Neuron (in vitro differentiated cells): ENCODE data around the gene PTTG1IP.
"Not testable (repeated sequence)": the region's sequence is repeated elsewhere in the genome, so short reads cannot be mapped to it uniquely, and the experiment has no call there.

ENCODE experiments used
- H2AFZ ChIP-seq: one replicate; pipeline ENCODE4 v1.6.1; 2013; ENCODE audit warnings: low read depth, mild to moderate bottlenecking, inconsistent platforms, low read length, moderate library complexity
- H3K27me3 ChIP-seq: one replicate; pipeline ENCODE4 v1.6.1; 2013; ENCODE audit warnings: low read length; ENCODE audit not compliant: insufficient read depth
- H3K36me3 ChIP-seq: one replicate; pipeline ENCODE4 v1.6.1; 2013; ENCODE audit warnings: low read length; ENCODE audit not compliant: insufficient read depth
- H3K4me1 ChIP-seq: one replicate; pipeline ENCODE4 v1.6.1; 2013; ENCODE audit warnings: low read length; ENCODE audit not compliant: insufficient read depth
- H3K4me3 ChIP-seq: 2 replicates; pipeline ENCODE4 v1.5.1; 2013; ENCODE audit warnings: mild to moderate bottlenecking, low read length, moderate library complexity
- H3K9me3 ChIP-seq: one replicate; pipeline ENCODE4 v1.6.1; 2013; ENCODE audit warnings: low read length

PTTG1IP gene

GRCh38 chr21:44842087-44842486 lies 31.4 kb downstream of the PTTG1IP start:
- Histone ChIP-seq H3K4me1 (no peaks in the 10 kb centered on the region), H3K4me3 (no peak overlapping the region), H3K27me3 (no peaks in the 10 kb centered on the region), H3K36me3 (no peaks in the 10 kb centered on the region), H2AFZ (no peak overlapping the region), H3K9me3 (peaks cover 3% of the 10 kb centered on the region)

- Histone ChIP-seq H3K4me1 (peaks cover 3% of the 10 kb centered on the region), H2AFZ (no peak overlapping the region)
These were observed 32.7 kb downstream of the PTTG1IP start for GRCh38 chr21:44840771-44841170.

DNA sequence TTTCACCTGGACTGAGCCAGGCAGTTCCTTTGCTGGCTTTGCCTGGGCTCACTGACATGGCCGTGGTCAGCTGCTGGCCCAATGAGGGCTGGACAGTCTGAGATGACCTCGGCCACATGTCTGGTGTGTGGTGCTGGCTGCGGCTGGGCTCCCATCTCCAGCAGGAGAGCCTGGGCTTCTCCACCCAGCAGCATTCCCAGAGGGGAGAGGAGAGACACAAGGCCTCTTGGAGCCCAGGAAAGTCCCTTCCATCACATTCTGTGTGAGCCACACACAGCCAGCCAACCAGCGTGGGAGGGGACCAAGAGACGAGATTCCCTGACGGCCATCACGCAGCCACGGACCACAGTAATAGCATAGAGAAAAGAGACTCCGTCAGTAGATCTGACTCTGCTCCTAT lies 34.5 kb downstream of the PTTG1IP start:
- H3K27me3 ChIP-seq, result no peaks in the 10 kb centered on the region
- H3K4me1 ChIP-seq, result peaks cover 3% of the 10 kb centered on the region
- H3K36me3 ChIP-seq, result no peaks in the 10 kb centered on the region
- H2AFZ ChIP-seq, result no peak overlapping the region
- no peak overlapping the region for H3K4me3 ChIP-seq
- H3K9me3 ChIP-seq, result peaks cover 3% of the 10 kb centered on the region

More at GRCh38 chr21:44840771-44841170, 32.7 kb downstream of the PTTG1IP start:
- H3K9me3 ChIP-seq, result peaks cover 3% of the 10 kb centered on the region
- H3K4me3 ChIP-seq, result no peak overlapping the region
- H3K27me3 ChIP-seq, result no peaks in the 10 kb centered on the region
- H3K36me3 ChIP-seq, result no peaks in the 10 kb centered on the region

- Histone ChIP-seq H2AFZ (no peak overlapping the region), H3K4me3 (no peak overlapping the region), H3K27me3 (no peaks in the 10 kb centered on the region), H3K9me3 (peaks cover 3% of the 10 kb centered on the region), H3K36me3 (no peaks in the 10 kb centered on the region), H3K4me1 (peaks cover 3% of the 10 kb centered on the region)
These were observed 35.2 kb downstream of the PTTG1IP start for GRCh38 chr21:44838039-44838895.

- H3K36me3 ChIP-seq, result no peaks in the 10 kb centered on the region
- no peak overlapping the region for H3K4me3 ChIP-seq
- no peaks in the 10 kb centered on the region for H3K27me3 ChIP-seq
- peaks cover 3% of the 10 kb centered on the region for H3K9me3 ChIP-seq
- peaks cover 3% of the 10 kb centered on the region for H3K4me1 ChIP-seq
- H2AFZ ChIP-seq, result no peak overlapping the region
These were observed 36.0 kb downstream of the PTTG1IP start for GRCh38 chr21:44837537-44837936.

DNA sequence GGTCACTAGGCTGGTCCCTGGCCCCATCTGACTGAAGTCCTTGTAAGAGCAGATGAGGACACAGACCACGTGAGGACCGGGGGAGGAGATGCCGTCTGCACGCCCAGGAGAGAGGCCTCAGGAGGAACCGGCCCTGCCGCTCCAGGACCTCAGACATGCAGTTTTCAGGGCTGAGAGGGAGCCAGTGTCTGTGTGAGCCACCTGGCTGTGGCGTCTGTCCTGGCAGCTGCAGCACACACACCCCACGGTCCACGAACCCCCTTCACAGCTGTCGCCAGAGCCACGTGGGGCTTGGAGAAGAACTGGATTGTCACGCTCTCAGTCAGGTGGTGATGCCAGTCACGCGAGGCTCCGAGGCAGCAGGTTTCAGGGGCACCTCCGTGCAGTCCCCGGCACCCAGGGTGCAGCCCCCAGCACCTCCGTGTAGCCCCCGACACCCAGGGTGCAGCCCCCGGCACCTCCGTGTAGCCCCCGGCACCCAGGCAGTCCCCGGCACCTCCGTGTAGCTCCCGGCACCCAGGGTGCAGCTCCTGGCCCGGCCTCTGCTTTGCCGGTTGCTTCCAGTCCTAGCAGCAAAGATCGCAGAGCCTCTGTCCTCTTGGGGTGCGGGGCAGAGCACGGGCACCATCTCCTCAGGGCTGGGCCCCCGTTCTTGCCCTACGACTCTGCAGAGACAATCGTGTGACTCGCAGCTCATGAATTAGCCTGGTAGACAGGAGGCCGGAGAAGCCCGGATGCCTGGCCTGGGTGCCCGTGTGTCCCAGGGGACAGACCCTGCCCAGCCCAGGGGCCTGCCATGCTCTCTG lies 36.6 kb downstream of the PTTG1IP start:
- no peak overlapping the region for H2AFZ ChIP-seq
- peaks cover 3% of the 10 kb centered on the region for H3K9me3 ChIP-seq
- H3K4me3 ChIP-seq, result no peak overlapping the region
- H3K4me1 ChIP-seq, result peaks cover 3% of the 10 kb centered on the region
- H3K27me3 ChIP-seq, result no peaks in the 10 kb centered on the region
- no peaks in the 10 kb centered on the region for H3K36me3 ChIP-seq

DNA sequence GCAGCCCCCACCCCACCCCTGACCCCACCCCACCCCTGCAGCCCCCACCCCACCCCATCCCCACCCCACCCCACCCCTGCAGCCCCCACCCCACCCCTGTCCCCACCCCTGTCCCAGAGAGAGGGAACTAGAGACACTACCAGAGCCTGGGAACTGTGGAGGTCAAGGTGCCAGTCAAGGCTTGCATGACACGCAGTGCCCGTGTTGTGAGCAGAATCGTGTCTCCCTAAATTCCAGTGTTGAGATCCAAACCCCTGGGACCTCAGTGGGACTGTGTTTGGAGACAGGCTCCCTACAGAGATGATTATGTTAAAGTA lies 37.2 kb downstream of the PTTG1IP start:
- H3K9me3 ChIP-seq, result peaks cover 3% of the 10 kb centered on the region
- no peaks in the 10 kb centered on the region for H3K36me3 ChIP-seq
- no peaks in the 10 kb centered on the region for H3K27me3 ChIP-seq
- no peak overlapping the region for H3K4me3 ChIP-seq
- no peak overlapping the region for H2AFZ ChIP-seq
- H3K4me1 ChIP-seq, result peaks cover 3% of the 10 kb centered on the region

GRCh38 chr21:44835647-44835973 lies 37.9 kb downstream of the PTTG1IP start:
- H2AFZ ChIP-seq, result no peak overlapping the region
- no peaks in the 10 kb centered on the region for H3K27me3 ChIP-seq
- peaks cover 3% of the 10 kb centered on the region for H3K4me1 ChIP-seq
- H3K4me3 ChIP-seq, result no peak overlapping the region
- no peaks in the 10 kb centered on the region for H3K36me3 ChIP-seq
- no peaks in the 10 kb centered on the region for H3K9me3 ChIP-seq

DNA sequence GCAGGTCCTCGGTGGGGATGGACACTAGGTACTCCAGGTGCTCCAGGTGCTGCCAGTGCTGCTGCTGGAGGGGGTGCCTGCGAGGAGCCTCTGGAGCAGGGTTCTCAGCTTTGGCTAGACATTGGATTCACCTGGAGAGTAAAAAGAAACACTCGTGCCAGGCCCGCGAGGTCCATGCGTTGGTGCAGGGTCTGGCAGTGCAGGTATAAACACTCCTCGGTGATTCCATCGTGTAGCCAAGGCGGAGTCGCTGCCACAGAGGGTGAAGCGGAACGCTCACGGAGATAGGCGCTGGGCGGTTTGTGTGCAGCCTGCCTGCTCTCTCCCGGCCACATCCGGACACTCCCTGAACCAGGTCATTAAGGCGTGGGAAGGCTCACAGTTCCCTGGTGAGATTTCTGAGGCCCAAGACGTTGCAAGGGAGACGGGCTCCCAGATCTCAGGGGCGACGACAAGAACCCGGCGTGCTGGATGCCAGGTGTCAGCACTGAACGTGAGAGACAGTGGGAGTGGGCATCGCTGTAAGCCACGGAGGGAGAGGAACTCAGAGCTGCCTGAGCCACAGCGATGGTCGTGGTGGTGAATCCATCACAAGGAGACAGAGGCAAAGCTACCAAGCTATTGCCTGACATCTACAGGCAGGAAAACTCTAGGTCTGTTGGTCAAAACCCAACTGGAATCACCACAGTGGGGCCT lies 38.4 kb downstream of the PTTG1IP start:
- H2AFZ ChIP-seq, result no peak overlapping the region
- H3K4me1 ChIP-seq, result peaks cover 3% of the 10 kb centered on the region
- H3K4me3 ChIP-seq, result no peak overlapping the region
- no peaks in the 10 kb centered on the region for H3K36me3 ChIP-seq
- H3K9me3 ChIP-seq, result no peaks in the 10 kb centered on the region
- no peaks in the 10 kb centered on the region for H3K27me3 ChIP-seq

DNA sequence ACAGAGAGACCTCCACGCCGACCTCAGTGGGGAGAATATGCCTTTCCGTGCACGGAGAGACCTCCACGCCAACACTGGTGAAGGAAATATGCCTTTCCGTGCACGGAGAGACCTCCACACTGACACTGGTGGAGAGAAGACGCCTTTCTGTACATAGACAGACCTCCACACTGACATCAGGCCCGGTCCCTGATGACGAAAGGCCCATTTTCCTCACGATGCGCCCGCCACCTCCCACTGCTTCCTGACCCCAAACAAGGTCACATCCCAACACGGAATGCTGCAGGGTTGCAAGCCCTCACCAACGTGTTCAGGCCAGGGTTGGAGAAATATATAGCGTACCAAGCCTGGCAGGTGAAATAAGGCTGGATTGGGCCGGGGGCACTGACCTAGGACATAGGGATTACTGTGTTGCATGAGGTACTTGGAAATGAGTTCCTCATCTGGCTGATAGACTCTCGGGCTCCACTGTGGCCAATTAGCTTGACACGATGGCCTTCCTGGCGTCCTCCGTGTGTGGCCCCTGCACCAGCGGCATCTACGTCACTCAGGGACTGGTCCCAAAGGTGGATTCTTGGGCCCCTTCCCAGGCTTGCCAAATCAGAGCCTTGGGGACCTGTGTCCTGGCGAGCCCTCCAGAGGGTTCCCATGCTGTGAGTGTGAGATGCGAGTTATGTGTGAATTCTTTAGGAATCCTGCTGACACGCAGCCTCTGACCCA lies 39.1 kb downstream of the PTTG1IP start:
- Histone ChIP-seq H3K36me3 (no peaks in the 10 kb centered on the region), H3K4me1 (peaks cover 7% of the 10 kb centered on the region), H3K27me3 (no peaks in the 10 kb centered on the region), H3K9me3 (no peaks in the 10 kb centered on the region), H2AFZ (no peak overlapping the region), H3K4me3 (no peak overlapping the region)

DNA sequence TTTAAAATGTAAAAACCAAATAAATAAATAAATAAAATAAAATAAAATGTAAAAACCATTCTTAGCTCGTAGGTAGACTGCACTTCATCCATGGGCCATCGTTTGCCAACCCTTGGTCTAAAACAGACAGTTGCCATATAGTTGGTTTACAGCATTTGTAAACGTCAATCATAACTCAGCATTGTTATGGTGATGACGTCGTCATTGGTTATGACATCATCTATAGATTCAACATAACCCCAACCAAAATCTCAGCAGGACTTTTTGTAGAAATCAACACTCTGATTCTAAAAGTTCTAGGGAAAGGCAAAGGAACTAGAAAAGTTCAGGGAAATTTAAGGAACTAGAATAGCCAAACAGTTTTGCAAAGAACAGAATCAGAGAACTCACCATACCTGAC lies 39.8 kb downstream of the PTTG1IP start:
- peaks cover 2% of the 10 kb centered on the region for H3K27me3 ChIP-seq
- H3K9me3 ChIP-seq, result no peaks in the 10 kb centered on the region
- H3K36me3 ChIP-seq, result no peaks in the 10 kb centered on the region
- H3K4me3 ChIP-seq, result no peak overlapping the region
- H3K4me1 ChIP-seq, result peaks cover 8% of the 10 kb centered on the region
- H2AFZ ChIP-seq, result no peak overlapping the region

GRCh38 chr21:44832516-44833255 lies 40.8 kb downstream of the PTTG1IP start:
- not testable (repeated sequence) for H3K27me3 ChIP-seq, H3K4me3 ChIP-seq, H3K9me3 ChIP-seq, H3K36me3 ChIP-seq, H2AFZ ChIP-seq, H3K4me1 ChIP-seq
